ENCODE measurements around the gene PIK3R6. TPM values are rescaled to one million over a fixed set of nuclear protein-coding genes. Genes with fewer than 3 reads are reported as not detected.

PIK3R6 gene
- total RNA-seq, 1 experiment from 2014 or later: not detected

DNA sequence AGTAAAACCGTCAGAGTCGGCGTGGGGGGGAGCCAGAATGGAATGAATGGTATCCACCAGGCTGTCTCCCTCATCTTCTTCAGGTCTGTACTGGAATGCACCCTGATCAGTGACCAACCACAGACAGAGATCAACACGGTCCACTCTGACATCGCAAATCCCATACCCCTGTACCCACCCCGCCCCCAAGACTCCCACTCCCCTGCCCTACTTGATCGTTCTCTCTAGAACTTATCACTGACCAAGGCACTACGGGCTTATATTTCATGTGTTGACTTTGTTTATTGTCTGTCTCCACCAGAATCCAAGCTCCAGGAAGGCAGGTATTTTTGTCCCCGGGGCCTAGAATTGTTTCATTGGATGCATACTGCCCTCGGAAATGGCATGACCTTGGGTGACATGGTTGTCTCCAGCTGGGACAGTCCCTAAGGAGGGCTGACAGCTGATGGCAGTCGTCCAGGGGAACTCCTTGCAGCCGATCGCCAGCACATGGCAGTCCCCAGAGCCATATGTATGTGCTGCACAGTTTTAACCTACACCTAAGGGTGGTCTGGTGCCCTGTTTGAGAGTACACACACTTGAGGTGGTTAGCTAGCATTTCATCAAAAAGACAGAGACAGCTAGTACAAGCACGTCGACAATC, 67.8 kb downstream of the PIK3R6 start:
- no peak overlapping the region for H3K9ac ChIP-seq (ENCODE audit: extremely low read depth, insufficient read length, low read length)
- no peak overlapping the region for H3K4ac ChIP-seq (ENCODE audit: low read depth, low read length)
- H3T11ph ChIP-seq (ENCODE audit: low read length): no peak overlapping the region
- H3K9me3 Mint-ChIP-seq: no peaks in the 10 kb centered on the region
- H2BK15ac ChIP-seq (ENCODE audit: low read depth, low read length): no peak overlapping the region
- no peak overlapping the region for H2AK5ac ChIP-seq (ENCODE audit: insufficient read length, low read length)
- no peaks in the 10 kb centered on the region for H3K79me2 ChIP-seq (ENCODE audit: insufficient read depth, low read length)
- H3K14ac ChIP-seq (ENCODE audit: insufficient read depth, low read length): no peak overlapping the region
- no peak for DNase-seq
- no peak overlapping the region for H4K5ac ChIP-seq (ENCODE audit: insufficient read length, low read depth, low read length)
- no peaks in the 10 kb centered on the region for H3K9me3 ChIP-seq (ENCODE audit: control insufficient read depth, low read depth, low read length)
- no peak overlapping the region for H3K27ac ChIP-seq (ENCODE audit: insufficient read length, low read depth, low read length)
- H3K36me3 Mint-ChIP-seq (ENCODE audit: insufficient read depth in 1 of 3, low read depth in 3 of 3): no peaks in the 10 kb centered on the region
- H3K23me2 ChIP-seq (ENCODE audit: insufficient read length, low read depth, low read length, poor library complexity, severe bottlenecking): no peaks in the 10 kb centered on the region
- no CpG with 5 or more reads among the region's 15 CpGs for WGBS (ENCODE audit: extremely low coverage, insufficient read length, low lambda C conversion rate)
- no peaks in the 10 kb centered on the region for H4K20me1 ChIP-seq (ENCODE audit: control insufficient read depth, insufficient read depth, insufficient read length)
- no peak overlapping the region for H3K18ac ChIP-seq (ENCODE audit: insufficient read length, low read depth, low read length)
- no peak overlapping the region for H2AFZ ChIP-seq (ENCODE audit: low read length)
- H3K27me3 ChIP-seq (ENCODE audit: insufficient read depth, low read length): no peaks in the 10 kb centered on the region
- H4K8ac ChIP-seq (replicated peaks; ENCODE audit: insufficient read length, low read depth, low read length): no peak overlapping the region
- H2BK20ac ChIP-seq (ENCODE audit: low read depth, low read length, poor library complexity, severe bottlenecking): no peak overlapping the region
- peaks cover 26 to 41% of the 10 kb centered on the region in 2 experiments for H3K4me1 Mint-ChIP-seq
- H3K4me1 ChIP-seq (ENCODE audit: insufficient read depth, low read length): no peaks in the 10 kb centered on the region
- H4K91ac ChIP-seq (ENCODE audit: insufficient read length, low read depth, low read length): no peak overlapping the region
- H3K23ac ChIP-seq (ENCODE audit: insufficient read length, low read depth, low read length): no peak overlapping the region
- peak overlapping the region; percentile 59 to 76 for H3K4me3 Mint-ChIP-seq
- H3K56ac ChIP-seq (ENCODE audit: insufficient read length, low read depth, low read length): no peak overlapping the region
- H3K4me2 ChIP-seq (ENCODE audit: insufficient read depth, insufficient read length, low read length): peak overlapping the region; percentile 23
- H2BK12ac ChIP-seq (ENCODE audit: insufficient read length, low read depth, low read length): no peak overlapping the region
- peaks cover 1% of the 10 kb centered on the region for H3K27me3 Mint-ChIP-seq (ENCODE audit: low read depth)
- TF ChIP-seq, protein P1, sequence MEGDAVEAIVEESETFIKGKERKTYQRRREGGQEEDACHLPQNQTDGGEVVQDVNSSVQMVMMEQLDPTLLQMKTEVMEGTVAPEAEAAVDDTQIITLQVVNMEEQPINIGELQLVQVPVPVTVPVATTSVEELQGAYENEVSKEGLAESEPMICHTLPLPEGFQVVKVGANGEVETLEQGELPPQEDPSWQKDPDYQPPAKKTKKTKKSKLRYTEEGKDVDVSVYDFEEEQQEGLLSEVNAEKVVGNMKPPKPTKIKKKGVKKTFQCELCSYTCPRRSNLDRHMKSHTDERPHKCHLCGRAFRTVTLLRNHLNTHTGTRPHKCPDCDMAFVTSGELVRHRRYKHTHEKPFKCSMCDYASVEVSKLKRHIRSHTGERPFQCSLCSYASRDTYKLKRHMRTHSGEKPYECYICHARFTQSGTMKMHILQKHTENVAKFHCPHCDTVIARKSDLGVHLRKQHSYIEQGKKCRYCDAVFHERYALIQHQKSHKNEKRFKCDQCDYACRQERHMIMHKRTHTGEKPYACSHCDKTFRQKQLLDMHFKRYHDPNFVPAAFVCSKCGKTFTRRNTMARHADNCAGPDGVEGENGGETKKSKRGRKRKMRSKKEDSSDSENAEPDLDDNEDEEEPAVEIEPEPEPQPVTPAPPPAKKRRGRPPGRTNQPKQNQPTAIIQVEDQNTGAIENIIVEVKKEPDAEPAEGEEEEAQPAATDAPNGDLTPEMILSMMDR (conservative IDR thresholded peaks at IDR 0.05): no peak
- H3K27ac Mint-ChIP-seq: no peak overlapping the region; a peak in 1 of 7 replicates
- no peak overlapping the region for H2BK5ac ChIP-seq (ENCODE audit: insufficient read length, low read length)
- no peaks in the 10 kb centered on the region for H3K79me1 ChIP-seq (ENCODE audit: insufficient read depth, low read depth, low read length, poor library complexity, severe bottlenecking)
- H2BK120ac ChIP-seq (ENCODE audit: low read depth, low read length, poor library complexity, severe bottlenecking): no peak overlapping the region
